ENCODE data around the gene MPRIP.

Gene MPRIP

DNA sequence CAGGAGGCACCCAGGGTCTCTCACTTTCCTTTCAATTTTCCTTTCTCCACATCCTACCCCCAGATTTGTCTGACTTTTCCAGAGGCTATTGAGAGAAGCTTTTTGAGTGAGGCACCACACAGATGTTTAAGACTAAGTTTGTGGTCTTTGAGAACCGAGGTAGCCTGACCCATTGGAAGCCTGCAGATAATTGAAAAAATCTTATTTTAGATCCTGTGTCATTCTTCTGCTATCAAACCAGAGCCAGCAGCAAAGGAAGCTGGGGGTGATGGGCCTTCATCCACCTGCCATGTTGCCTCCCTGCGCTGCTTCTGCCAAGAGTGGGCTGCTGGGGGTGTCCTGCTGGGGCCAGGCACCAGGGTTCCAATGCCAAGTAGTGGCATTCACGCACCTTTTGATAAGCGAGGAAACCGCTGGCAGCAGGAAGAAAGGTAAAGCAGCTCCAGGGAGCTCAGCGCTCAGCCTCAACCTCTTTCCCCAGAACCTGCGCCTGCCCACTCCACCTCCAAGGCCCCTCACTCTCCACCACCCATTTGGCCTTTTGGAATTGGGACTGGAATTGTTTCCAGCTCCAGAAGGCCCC is 55.6 kb downstream of the MPRIP start:
- Histone ChIP-seq H3K36me3 (no peaks in the 10 kb centered on the region), H3K9me3 (no peaks in the 10 kb centered on the region), H3K4me3 (ENCODE audit: low read depth in 1 of 2, low read length in 1 of 2) (no peak overlapping the region), H3K4me1 (ENCODE audit: control insufficient read depth in 1 of 2, insufficient read depth in 1 of 2, low read depth in 1 of 2, low read length in 1 of 2) (no peaks in the 10 kb centered on the region), H3K27me3 (no peaks in the 10 kb centered on the region), H3K27ac (no peak overlapping the region)
- TF ChIP-seq, protein P1, sequence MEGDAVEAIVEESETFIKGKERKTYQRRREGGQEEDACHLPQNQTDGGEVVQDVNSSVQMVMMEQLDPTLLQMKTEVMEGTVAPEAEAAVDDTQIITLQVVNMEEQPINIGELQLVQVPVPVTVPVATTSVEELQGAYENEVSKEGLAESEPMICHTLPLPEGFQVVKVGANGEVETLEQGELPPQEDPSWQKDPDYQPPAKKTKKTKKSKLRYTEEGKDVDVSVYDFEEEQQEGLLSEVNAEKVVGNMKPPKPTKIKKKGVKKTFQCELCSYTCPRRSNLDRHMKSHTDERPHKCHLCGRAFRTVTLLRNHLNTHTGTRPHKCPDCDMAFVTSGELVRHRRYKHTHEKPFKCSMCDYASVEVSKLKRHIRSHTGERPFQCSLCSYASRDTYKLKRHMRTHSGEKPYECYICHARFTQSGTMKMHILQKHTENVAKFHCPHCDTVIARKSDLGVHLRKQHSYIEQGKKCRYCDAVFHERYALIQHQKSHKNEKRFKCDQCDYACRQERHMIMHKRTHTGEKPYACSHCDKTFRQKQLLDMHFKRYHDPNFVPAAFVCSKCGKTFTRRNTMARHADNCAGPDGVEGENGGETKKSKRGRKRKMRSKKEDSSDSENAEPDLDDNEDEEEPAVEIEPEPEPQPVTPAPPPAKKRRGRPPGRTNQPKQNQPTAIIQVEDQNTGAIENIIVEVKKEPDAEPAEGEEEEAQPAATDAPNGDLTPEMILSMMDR (IDR thresholded peaks at IDR 0.05) = no peak

DNA sequence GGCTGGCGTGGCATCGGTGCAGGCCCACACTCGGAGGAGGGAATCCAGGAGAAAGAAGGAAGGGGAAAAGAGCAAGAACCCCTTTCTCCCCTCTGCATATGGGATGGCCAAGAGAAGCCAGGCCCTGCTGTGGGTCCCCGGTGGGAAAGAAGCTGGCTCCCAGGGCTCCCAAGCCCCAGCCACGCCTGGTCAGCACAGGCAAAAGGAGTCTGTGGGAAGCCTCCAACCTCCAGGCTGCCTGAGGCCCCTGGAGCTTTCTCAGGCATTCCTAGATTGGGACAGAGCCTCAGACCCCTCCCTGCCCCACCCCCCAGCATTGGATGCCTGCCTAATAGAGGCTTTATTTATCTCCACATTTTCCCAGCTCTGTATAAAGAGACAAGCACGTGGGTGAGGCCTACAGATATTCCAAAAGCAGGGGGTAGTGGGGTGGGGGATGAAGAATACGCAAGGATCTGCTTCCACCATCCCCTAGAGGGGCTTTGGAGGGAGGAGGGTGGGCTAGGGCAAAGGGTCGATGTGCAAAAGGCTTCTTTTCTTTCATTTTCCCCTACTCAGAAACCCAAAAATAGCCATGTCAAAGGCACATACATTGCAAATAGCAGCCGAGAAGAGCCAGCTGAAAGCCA is 56.4 kb downstream of the MPRIP start:
- no peaks in the 10 kb centered on the region for H3K27me3 ChIP-seq
- H3K9me3 ChIP-seq = no peaks in the 10 kb centered on the region
- H3K27ac ChIP-seq = no peak overlapping the region
- H3K36me3 ChIP-seq = no peaks in the 10 kb centered on the region
- TF ChIP-seq, protein P1 (IDR thresholded peaks at IDR 0.05) = no peak
- no peak overlapping the region for H3K4me3 ChIP-seq (ENCODE audit: low read depth in 1 of 2, low read length in 1 of 2)
- no peaks in the 10 kb centered on the region for H3K4me1 ChIP-seq (ENCODE audit: control insufficient read depth in 1 of 2, insufficient read depth in 1 of 2, low read depth in 1 of 2, low read length in 1 of 2)

DNA sequence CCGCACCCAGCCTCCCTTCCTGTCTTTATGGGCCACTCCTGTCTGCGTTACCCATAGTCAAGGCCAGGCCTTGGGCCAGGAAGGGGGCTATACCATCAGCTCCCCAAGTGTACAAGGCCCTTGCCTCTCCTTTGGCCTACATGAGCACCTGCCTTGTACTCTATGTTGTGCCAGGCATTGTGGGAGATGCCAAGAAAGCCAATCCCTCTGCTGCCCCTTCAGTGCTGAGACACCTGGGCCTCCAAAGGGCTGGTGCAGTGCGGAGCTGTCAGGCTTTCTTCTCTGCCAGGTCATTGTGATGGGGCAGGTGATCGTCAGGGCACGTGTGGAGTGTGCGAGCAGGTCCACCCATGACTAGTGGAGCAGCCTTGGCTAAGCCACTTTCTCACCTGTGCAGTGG is 59.9 kb downstream of the MPRIP start:
- Histone ChIP-seq H3K27me3 (no peaks in the 10 kb centered on the region), H3K36me3 (no peaks in the 10 kb centered on the region), H3K4me1 (ENCODE audit: control insufficient read depth in 1 of 2, insufficient read depth in 1 of 2, low read depth in 1 of 2, low read length in 1 of 2) (no peaks in the 10 kb centered on the region), H3K27ac (no peak overlapping the region), H3K9me3 (no peaks in the 10 kb centered on the region), H3K4me3 (ENCODE audit: low read depth in 1 of 2, low read length in 1 of 2) (no peak overlapping the region)
- TF ChIP-seq, protein P1 (IDR thresholded peaks at IDR 0.05) = no peak

DNA sequence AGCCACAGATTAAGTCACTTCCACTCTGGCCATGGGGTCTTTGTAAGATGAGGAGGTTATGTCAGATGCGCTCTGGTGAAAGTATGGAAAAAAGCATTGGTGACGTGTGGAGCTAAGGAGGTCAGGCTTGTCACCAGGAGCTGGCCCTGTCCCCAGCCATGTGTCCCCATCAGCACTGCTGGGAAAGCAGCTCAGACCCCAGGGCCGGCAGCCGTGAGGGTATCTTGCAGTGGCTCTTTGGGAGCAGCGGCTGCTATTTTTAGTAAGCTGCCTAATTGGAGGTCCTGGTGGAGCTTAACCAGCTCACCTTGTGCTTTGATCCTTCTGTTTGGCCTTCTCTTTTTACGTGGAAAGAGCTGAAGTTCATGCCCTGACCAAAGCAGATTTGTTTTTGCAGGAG is 60.9 kb downstream of the MPRIP start:
- Histone ChIP-seq H3K36me3 (no peaks in the 10 kb centered on the region), H3K9me3 (no peaks in the 10 kb centered on the region), H3K27ac (no peak overlapping the region), H3K27me3 (no peaks in the 10 kb centered on the region), H3K4me1 (ENCODE audit: control insufficient read depth in 1 of 2, insufficient read depth in 1 of 2, low read depth in 1 of 2, low read length in 1 of 2) (no peaks in the 10 kb centered on the region), H3K4me3 (ENCODE audit: low read depth in 1 of 2, low read length in 1 of 2) (no peak overlapping the region)
- TF ChIP-seq, protein P1 (IDR thresholded peaks at IDR 0.05) = no peak

DNA sequence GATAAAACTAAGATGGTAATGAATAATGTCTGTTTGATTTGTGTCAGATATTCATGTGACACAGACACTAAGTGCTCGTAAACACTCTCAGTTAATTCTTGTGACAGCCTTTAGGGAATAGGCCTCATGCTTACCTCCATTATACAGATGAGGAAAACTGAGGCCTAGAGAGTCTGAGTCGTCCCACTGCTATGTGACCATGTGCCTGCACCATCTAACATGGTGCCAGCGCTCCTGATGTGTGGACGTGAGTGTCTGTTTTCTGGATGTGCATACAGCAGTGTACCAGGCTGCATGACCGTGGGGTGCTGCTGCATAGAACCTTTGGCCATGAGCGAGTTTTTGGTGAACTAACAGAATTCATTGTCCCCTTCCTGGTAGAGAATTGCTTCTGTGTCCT is 61.8 kb downstream of the MPRIP start:
- H3K4me3 ChIP-seq (ENCODE audit: low read depth in 1 of 2, low read length in 1 of 2) = no peak overlapping the region
- H3K9me3 ChIP-seq = no peaks in the 10 kb centered on the region
- H3K27ac ChIP-seq = no peak overlapping the region
- no peaks in the 10 kb centered on the region for H3K27me3 ChIP-seq
- TF ChIP-seq, protein P1 (IDR thresholded peaks at IDR 0.05) = no peak
- no peaks in the 10 kb centered on the region for H3K4me1 ChIP-seq (ENCODE audit: control insufficient read depth in 1 of 2, insufficient read depth in 1 of 2, low read depth in 1 of 2, low read length in 1 of 2)
- no peaks in the 10 kb centered on the region for H3K36me3 ChIP-seq

Measured in neutrophil (primary cell).